EH (cell line): ENCODE measurements around the gene F7.

ENCODE experiments used
- DNase-seq: peaks from one replicate; pipeline ENCODE4 v3.0.0-alpha.2; 2015; ENCODE audit warnings: low read depth

Gene F7

DNA sequence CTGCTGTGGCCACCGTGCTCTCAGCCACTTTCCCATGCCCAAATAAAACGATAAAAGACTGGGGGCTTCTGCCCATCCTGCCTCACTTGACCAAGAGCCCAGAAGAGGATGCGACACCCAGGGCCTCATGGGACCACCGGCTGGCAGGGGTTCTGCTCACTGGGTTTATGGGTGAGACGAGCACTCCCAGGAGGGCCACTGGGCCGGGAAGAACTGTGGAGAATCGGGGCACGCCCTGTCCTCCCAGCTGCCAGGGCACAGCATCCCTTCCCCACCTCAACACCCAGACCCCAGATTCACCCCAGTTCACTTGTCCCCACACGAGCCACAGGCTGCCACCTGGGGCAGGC, 12.3 kb downstream of the F7 start:
- DNase-seq = no peak

DNA sequence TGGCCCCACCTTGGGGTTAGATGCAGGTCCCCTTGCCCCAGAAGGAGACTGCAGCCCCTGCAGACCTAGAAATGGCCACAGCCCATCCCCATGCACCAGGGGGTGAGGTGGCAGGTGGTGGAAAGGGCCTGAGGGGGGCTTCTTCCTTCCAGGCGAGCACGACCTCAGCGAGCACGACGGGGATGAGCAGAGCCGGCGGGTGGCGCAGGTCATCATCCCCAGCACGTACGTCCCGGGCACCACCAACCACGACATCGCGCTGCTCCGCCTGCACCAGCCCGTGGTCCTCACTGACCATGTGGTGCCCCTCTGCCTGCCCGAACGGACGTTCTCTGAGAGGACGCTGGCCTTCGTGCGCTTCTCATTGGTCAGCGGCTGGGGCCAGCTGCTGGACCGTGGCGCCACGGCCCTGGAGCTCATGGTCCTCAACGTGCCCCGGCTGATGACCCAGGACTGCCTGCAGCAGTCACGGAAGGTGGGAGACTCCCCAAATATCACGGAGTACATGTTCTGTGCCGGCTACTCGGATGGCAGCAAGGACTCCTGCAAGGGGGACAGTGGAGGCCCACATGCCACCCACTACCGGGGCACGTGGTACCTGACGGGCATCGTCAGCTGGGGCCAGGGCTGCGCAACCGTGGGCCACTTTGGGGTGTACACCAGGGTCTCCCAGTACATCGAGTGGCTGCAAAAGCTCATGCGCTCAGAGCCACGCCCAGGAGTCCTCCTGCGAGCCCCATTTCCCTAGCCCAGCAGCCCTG, 12.8 kb downstream of the F7 start:
- DNase-seq = no peak

DNA sequence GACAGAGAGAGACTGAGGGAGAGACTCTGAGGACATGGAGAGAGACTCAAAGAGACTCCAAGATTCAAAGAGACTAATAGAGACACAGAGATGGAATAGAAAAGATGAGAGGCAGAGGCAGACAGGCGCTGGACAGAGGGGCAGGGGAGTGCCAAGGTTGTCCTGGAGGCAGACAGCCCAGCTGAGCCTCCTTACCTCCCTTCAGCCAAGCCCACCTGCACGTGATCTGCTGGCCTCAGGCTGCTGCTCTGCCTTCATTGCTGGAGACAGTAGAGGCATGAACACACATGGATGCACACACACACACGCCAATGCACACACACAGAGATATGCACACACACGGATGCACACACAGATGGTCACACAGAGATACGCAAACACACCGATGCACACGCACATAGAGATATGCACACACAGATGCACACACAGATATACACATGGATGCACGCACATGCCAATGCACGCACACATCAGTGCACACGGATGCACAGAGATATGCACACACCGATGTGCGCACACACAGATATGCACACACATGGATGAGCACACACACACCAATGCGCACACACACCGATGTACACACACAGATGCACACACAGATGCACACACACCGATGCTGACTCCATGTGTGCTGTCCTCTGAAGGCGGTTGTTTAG, 13.7 kb downstream of the F7 start:
- DNase-seq = no peak

- no peak for DNase-seq
Observed at GRCh38 chr13:113119822-113120189, 14.2 kb downstream of the F7 start.

GRCh38 chr13:113120300-113121182, 14.9 kb downstream of the F7 start:
- DNase-seq = no peak

DNA sequence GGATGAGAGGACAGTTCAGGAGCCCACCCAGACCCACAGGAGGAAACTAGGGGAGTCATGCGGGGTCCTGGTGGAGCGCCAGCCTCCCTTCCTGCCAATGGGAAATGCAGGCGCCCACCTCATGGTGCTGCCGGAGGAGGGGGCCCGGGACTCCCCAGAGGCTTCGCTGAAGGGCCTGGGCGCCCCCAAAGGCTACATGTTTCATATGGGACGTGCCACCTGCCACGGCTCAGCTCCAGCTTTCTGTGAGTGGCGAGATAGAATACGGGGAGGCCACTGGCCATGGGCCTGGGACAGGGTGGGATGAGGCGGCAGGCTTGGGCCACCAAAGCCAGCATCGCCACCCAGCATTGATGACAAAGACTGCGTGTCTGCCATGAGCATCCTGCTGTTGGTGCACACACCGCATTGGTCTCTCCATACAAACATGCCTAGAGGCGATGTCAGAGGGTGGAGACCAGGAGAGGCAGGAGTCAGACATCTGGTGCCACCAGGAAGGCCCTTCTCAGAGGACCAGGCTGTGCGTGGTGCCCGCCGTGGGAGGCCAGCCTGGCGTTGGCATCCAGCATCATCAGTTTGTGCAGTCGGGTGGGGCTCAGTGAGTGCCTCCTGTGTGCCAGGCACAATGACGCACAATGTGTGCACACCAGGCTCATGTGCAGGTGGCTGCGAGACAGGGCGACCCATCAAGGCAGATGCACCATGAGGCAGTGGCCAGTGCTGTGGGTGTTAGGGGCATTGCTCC, 15.8 kb downstream of the F7 start:
- no peak for DNase-seq

DNA sequence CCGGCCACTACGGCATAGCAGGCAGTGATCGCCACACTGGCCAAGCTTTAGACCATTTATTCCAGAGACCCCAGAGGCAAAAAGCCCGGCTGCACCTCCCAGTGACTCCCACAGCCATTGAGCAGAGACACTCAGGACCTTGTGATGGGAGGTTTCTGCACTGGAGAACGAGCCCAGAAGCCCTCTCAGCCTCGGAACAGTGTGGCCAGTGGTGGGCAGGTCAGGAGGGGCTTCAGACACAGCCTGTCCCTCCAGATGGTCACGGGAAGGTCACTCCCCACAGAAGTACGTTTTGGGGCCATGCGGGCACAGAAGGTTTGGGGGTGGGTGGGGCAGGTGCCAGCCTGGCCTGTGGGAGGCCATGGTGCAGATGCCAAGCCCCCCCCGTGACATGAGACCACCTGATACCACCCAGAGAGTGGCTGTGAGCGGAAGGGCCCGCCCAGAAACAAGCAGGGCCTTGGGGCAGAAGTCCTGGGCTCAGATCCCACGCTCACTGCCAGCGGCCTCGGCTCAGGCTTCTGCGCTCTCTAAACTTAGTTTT, 16.4 kb downstream of the F7 start:
- DNase-seq = no peak

DNA sequence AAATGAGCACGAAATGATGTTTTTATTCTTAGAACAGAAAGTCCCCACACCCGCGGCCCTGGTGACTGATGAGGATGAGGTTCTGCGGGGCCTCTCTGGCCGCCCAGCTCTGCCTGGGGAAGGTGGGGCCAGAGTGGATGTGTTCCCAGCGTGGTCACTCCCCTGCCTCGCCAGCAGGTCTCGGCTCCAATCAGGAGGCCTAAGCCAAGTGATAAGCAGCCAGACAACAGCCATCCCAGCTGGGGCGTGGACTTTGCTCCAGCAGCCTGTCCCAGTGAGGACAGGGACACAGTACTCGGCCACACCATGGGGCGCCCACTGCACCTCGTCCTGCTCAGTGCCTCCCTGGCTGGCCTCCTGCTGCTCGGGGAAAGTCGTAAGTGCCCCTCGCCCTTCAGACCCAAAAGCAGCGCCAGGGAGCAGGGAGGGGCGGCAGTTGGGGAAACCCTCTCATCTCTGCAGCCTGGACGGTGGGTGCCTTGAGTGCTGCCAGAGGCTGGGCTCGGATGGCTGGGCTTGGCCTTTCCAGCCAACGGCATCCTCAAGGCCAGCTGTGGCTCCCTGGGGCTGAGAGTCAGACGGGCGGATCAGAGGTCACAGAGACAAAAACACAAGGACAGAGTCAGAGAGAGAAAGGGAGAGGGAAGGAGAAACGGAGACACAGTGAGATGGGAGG, 17.1 kb downstream of the F7 start, which contains the start of gene F10:
Gene F10, plus strand, starts transcription at position 250 of the 676 bp plus-strand sequence. Its CDS starts 57 bp downstream, at position 307.
- DNase-seq = peak; percentile 85

DNA sequence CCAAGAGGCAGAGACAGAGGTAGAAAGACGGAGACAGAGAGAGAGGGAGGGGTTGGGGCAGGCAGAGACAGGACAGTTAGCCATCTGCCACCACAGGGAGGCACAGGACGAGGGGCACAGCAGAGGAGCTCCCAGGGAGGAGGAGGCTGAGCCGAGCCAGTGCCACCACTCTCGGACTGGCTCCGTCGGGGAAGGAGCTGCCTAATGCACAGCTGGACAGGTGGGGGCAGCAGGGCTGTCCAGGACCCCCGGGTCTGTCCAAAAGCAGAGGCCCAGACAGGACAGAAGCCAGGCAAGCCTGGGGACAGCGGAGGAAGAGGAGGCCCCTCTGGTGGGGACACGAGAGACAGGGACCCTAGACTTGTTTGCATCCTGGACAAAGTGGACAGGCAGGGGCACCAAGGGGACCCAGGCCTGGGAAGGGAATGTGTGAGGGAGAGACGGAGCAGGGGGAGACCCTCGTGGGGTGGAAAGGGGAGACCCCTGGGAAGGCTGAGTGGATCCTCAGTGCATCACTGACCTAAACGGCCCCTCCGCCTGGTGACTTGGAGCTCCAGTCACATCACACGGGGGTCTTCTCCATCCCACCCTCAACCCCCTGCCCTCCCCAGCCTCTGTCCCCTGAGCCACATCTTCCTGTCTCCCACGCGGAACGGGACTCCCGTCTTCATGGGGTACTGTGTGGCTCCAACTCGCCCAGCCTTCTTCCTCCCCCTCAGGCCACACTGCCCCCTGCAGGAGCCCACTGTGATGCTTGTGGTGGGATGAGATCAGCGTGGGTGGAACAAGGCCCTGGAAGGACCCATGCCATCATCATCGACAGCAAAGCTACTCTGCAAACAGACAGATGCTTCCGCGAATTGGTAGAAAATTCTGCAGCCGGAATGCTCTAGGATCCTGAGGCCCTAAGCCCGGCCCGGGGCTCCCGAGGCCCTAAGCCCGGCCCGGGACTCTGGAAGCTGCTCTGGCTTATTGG, 17.9 kb downstream of the F7 start:
- peak; percentile 14 for DNase-seq

GRCh38 chr13:113124211-113124970, 18.8 kb downstream of the F7 start:
- DNase-seq = no peak

- no peak for DNase-seq
Observed at GRCh38 chr13:113125506-113126264, 20.1 kb downstream of the F7 start.

DNA sequence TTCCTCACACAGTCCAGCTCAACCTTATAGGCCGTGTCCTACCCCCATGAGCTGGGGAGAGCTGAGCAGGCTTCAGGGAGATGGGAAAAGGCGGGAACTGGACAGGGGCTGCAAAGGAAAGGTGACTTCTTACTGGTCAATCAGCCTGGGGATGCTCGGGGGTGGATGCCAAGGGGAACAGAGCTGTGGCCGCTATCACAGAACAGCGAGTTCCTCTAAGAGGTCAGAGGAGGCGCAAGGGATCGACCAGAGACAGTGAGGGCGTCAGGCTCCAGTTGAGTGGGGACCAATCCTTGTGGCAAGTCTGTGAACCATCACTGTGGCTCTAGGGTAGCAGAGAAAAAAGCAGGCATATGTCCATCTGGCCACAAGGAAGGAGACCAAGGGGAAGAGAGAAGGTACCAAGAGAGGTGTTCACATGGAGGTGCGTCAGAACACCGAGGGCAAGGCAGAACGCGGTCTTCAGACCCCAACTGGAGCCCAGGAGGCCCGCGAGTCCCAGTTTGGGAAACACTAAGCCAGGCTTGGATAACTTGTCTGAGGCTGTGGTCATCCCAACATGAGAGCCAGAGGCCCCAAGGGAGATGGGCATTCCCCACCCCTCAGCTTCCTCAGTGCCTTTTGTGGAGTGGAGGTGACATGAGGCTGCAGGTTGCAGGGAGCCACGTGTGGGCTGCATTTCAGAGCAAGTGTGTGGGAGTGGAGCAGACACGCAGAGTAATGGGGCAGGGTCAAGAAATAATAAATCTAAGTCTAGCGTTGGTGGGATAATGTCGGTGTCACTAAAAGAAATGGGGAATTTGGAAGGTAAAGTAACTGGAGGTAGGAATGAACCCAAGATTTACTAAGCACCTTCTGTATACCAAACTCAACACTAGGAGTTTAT, 20.9 kb downstream of the F7 start:
- no peak for DNase-seq

DNA sequence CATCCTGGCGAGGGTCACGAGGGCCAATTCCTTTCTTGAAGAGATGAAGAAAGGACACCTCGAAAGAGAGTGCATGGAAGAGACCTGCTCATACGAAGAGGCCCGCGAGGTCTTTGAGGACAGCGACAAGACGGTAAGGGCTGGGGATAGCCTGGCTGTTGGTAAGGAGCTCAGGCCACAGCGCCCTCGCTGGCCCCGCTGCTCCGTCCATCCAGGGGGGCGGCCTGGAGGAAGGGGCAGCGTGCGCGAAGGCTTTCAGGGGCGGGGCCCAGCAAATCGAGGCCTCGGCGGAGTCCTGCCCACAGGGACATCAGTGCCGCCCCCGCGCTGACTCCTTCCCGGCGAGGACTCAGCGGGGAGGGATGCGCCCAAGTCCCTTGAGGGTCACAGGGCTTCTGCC, 23.9 kb downstream of the F7 start:
- no peak for DNase-seq

DNA sequence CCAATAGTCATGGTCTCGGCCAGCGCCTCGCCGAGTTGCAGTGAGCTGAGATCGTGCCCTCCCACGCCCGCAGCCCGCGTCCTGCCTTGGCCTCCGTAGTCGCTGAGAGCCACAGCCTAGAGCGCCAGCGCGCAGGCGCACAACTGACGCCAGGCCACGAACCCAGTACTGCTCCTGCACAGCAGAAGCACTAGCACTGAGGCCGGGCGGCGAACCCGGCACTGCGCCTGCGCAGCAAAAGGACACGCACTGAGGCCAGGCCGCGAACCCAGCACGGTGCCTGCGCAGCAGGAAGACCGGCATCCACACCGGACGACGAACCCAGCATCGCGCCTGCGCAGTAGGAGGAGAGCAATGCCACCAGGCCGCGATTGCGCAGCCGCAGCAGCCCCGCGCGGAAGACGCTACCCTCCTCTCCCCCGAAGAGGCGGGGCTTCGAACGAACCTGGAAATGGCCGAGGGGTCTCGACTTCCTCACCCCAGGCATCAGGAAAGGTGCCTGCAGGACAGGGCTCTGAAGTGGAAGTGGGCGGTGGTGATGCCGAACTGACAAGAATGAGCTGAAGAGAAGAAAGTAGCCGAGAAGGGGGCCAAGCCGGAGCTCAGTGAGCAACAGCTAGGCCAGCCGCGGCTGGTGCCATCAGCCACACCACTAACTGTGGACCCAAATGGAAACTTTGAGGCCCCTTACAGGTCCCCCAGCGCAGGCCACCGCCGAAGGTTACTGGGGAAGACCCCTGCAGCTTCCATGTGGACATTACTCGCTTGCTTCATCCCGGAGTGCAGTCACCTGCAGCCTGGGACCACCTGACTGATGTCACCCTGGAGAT, 24.5 kb downstream of the F7 start:
- DNase-seq = no peak

- DNase-seq = no peak
Observed at GRCh38 chr13:113135281-113135760, 29.7 kb downstream of the F7 start.

DNA sequence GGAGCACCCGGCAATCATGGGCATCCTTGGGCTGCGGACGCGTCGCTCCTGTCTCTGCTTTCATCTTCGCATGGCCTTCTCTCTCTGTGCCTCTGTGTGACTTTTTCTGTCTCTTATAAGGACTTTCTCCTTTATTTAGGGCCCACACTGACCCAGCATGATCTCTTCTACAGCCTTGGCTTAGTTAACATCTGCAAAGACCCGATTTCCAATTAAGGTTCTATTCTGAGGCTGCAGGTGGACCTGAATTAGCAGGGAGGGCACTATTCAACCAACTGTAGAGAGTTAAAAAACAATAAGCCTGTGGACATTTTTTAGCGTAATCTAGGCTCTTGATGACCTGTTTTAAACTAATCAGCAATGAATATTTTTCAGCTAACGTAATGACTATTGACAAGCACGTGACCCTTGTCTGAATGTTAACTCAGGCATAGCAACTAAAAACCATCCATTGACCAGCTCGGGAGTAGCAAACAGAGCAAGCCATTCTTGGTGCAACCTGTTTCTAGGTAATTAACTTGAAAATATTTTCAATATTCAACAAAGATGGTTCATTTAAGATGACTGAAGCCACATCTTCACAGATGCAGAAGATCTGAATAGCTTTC, 32.2 kb downstream of the F7 start:
- DNase-seq = no peak
